ENCODE results near the gene DPP4. TPM values are rescaled to one million over a fixed set of nuclear protein-coding genes. Genes with fewer than 3 reads are reported as not detected.

DPP4 gene
- total and polyA plus RNA-seq, 2 of the 13 experiments (the other 11 are each of a cell fraction or from before 2014, with no cell fraction given): 39.4 to 109 TPM

DNA sequence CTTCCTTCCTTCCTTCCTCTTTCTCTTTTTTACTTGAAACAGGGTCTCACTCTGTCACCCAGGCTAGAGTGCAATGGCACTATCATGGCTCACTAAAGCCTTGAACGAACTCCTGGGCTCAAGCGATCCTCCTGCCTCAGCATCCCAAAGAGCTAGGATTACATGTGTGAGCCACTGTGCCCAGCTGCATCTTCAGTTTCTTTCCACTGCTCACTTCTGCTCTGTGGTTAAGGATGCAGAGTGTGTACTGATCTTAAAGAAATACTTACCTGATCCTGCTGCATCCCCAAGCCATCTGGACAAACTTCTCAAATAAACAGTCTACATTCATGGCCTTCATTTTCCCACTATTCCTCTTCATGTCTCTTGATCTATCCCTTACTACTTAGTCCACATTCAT, 13.0 kb downstream of the DPP4 start:
- Histone ChIP-seq H3K9me3 (ENCODE audit: low read length) (peaks cover 21% of the 10 kb centered on the region), H3K4me3 (replicated peaks in 1 of 3; ENCODE audit: insufficient read depth in 1 of 3, low read depth in 2 of 3, low read length in 3 of 3) (no peak overlapping the region), H3K27ac (ENCODE audit: extremely low read length, insufficient read depth, low read length) (no peak overlapping the region), H3K4me1 (ENCODE audit: insufficient read depth, low read length) (peaks cover 12% of the 10 kb centered on the region), H3K27me3 (ENCODE audit: control insufficient read depth in 1 of 2, insufficient read depth in 2 of 2, low read length in 2 of 2) (no peaks in the 10 kb centered on the region), H3K4me2 (ENCODE audit: low read depth, low read length) (no peak overlapping the region), H4K20me1 (ENCODE audit: insufficient read depth, low read length) (no peaks in the 10 kb centered on the region), H3K9ac (ENCODE audit: insufficient read depth, low read depth, low read length) (no peak overlapping the region), H3K36me3 (replicated peaks in 1 of 2; ENCODE audit: control insufficient read depth in 1 of 2, insufficient read depth in 2 of 2, low read length in 2 of 2) (peaks cover 0 to 38% of the 10 kb centered on the region in 2 experiments; a peak in 2 of 5 replicates), H2AFZ (ENCODE audit: low read length) (no peak overlapping the region), H3K79me2 (ENCODE audit: insufficient read depth, low read length) (no peaks in the 10 kb centered on the region)
- ATAC-seq: no peak
- ChIA-PET CTCF (ENCODE audit: low intra/inter-chr PET ratio, low total read pairs) (no interaction called here), POLR2A (interaction anchor here (0.7 kb wide), 1 partner anchor 34 kb away, joined by 3 read pairs; no protein-coding TSS in a partner anchor)
- WGBS (ENCODE audit: low lambda C conversion rate): 94% methylated on average over 2 of the region's 2 CpGs
- no peak for FAIRE-seq
- intact Hi-C loops (cut with micrococcal nuclease; ENCODE audit: unreplicated experiment): no loop called here
- in situ Hi-C loops (cut with HindIII; ENCODE audit: extremely low pct_ligation_motif_present, low pct_unique_long_range_greater_than_20kb): no loop called here
- DNase-seq (ENCODE audit: low spot score): no peak
- BruUV-seq (replicated peaks): no TSS peak
- no peak for TF ChIP-seq ZUFSP (CRISPR knock-in tag; IDR thresholded peaks at IDR 0.05; ENCODE audit: borderline replicate concordance)
- TF ChIP-seq HDAC2 (CRISPR knock-in tag; IDR thresholded peaks at IDR 0.05): no peak
- TF ChIP-seq NKX3-1 (CRISPR knock-in tag; IDR thresholded peaks at IDR 0.05): no peak
- no peak for TF ChIP-seq RNF219 (CRISPR knock-in tag; IDR thresholded peaks at IDR 0.05)
- no peak for TF ChIP-seq KAT2B (IDR thresholded peaks at IDR 0.05; ENCODE audit: borderline replicate concordance, low read depth, low read length)
- TF ChIP-seq NFYB (CRISPR knock-in tag; IDR thresholded peaks at IDR 0.05): no peak
- no peak for TF ChIP-seq AKNA (CRISPR knock-in tag; IDR thresholded peaks at IDR 0.05; ENCODE audit: borderline replicate concordance)
- TF ChIP-seq ZFP1 (CRISPR knock-in tag; IDR thresholded peaks at IDR 0.05): no peak
- TF ChIP-seq, protein P1, sequence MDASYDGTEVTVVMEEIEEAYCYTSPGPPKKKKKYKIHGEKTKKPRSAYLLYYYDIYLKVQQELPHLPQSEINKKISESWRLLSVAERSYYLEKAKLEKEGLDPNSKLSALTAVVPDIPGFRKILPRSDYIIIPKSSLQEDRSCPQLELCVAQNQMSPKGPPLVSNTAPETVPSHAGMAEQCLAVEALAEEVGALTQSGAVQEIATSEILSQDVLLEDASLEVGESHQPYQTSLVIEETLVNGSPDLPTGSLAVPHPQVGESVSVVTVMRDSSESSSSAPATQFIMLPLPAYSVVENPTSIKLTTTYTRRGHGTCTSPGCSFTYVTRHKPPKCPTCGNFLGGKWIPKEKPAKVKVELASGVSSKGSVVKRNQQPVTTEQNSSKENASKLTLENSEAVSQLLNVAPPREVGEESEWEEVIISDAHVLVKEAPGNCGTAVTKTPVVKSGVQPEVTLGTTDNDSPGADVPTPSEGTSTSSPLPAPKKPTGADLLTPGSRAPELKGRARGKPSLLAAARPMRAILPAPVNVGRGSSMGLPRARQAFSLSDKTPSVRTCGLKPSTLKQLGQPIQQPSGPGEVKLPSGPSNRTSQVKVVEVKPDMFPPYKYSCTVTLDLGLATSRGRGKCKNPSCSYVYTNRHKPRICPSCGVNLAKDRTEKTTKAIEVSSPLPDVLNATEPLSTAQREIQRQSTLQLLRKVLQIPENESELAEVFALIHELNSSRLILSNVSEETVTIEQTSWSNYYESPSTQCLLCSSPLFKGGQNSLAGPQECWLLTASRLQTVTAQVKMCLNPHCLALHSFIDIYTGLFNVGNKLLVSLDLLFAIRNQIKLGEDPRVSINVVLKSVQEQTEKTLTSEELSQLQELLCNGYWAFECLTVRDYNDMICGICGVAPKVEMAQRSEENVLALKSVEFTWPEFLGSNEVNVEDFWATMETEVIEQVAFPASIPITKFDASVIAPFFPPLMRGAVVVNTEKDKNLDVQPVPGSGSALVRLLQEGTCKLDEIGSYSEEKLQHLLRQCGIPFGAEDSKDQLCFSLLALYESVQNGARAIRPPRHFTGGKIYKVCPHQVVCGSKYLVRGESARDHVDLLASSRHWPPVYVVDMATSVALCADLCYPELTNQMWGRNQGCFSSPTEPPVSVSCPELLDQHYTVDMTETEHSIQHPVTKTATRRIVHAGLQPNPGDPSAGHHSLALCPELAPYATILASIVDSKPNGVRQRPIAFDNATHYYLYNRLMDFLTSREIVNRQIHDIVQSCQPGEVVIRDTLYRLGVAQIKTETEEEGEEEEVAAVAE (CRISPR knock-in tag; IDR thresholded peaks at IDR 0.05; ENCODE audit: borderline replicate concordance): no peak
